ENCODE measurements around the gene SART3.
"Not testable (repeated sequence)": the region's sequence is repeated elsewhere in the genome, so short reads cannot be mapped to it uniquely, and the experiment has no call there.

SART3 gene

DNA sequence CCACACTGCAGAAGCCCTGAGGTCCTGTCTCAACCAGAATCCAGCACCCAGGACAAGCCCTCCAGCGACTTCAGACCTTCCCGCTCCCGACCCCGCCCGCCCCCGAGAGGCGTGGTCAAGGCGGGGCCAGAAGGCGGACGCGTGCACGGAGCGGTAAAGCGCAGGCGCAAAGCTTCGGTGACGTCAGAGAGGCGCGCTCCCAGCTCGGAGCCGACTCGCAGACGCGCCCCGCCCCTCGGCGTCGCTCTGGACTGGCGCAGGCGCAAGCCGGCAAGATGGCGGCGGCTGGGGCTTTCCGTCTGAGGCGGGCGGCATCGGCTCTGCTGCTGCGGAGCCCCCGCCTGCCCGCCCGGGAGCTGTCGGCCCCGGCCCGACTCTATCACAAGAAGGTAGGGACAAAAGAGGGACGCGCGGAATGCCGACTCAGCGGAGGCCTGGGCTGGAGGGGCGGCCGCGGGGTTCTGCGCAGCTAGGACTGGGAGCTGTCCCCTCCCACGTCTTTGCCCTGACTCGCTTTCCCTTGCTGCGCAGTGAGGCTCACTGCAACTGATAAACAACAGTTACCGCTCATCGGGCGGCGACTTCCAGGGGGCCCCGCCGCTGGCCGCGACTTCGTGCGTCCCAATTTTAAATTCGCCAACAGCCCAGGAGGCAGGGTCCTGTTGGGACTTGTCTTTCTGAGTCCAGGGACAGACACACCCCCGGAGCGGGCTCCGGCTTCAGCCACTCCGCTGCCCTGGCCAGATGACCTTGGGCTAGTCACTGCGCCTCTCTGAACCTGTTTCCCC lies 1.6 kb upstream of the SART3 start, which contains the start of gene ISCU:
ISCU (plus strand) TSS at position 249 of the 788 bp plus-strand sequence; CDS start at position 276, 27 bp downstream.
- peak; percentile 98 for DNase-seq (ENCODE audit: low spot score)

- no peak for DNase-seq (ENCODE audit: low spot score)
Observed at GRCh38 chr12:108561852-108562347, 927 bp upstream of the SART3 start.

DNA sequence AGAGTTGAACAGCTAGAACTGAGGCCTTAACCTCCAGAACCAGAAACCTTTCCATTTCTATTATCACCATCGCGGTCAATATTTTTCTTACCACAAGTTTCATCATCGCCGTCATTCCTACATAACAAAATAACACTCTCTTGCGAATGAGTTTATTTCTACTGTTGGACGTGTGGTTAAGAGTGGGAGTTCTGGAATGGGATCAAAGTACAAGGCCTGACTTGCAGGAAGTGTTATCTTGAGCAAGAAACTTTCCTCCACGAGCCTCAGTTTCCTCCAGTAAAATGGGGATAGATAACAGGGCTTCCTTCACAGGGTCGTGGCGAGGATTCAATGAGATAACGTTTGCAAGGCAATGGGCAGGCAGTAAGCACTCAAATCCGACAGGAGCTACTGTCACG lies 652 bp downstream of the SART3 start:
- no peak for DNase-seq (ENCODE audit: low spot score)

DNA sequence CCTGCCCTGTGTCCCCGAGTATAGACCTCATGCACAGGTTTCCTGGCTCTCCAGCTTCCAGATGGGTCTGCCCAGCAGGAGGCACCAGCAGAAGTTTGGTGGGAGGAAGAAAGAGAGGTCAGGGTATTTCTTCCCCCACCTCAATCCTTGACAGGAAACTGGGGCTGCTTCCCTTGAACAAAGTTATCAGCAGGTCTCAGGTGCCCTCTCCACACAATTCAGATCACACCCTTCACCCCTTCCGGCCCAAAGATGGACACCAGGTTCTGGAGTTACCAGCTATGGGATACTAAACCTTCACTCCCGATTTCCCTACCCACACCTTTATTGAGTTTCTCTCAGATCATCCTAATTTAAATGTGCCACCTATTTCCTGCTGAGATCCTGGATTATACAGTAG lies 1.2 kb downstream of the SART3 start:
- no peak for DNase-seq (ENCODE audit: low spot score)

DNA sequence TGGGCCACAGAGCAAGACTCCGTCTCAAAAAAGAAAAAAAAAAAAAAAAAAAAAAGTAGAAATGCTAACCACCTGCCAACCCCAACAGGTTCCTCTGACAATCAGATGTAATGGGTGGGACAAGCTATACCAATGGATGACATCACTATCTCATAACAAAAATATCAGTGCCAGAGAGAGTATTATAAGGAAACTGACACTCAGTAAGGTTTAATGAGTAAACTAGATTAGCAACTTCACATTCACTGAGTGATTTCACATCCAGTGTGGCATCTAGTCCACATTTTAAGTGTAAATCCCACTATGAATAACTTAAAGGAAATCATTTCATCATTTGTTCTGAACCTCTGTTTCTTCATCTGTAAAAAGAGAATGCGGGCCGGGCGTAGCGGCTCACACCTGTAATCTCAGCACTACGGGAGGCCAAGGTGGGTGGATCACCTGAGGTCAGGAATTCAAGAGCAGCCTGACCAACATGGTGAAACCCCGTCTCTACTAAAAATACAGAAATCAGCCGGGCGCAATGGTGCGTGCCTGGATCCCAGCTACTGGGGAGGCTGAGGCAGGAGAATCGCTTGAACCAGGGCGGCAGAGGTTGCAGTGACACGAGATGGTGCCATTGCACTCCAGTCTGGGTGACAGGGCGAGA lies 1.8 kb downstream of the SART3 start:
- DNase-seq (ENCODE audit: low spot score) = no peak

DNA sequence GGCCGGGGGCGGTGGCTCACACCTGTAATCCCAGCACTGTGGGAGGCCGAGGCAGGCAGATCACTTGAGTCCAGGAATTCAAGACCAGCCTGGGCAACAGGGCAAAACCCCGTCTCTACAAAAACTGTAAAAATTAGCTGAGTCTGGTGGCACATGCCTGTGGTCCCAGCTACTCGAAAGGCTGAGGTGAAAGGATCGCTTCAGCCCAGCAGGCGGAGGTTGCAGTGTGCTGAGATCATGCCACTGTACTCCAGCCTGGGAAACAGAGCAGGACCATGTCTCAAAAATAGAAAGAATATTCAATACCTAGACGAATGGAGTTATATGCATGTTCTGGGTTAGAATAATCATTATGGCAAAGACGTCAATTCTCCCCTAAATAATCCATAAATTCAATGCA lies 5.6 kb downstream of the SART3 start:
- not testable (repeated sequence) for DNase-seq (ENCODE audit: low spot score)

- no peak for DNase-seq (ENCODE audit: low spot score)
Observed at GRCh38 chr12:108553799-108554198, 7.2 kb downstream of the SART3 start.

- DNase-seq (ENCODE audit: low spot score) = no peak
Observed at GRCh38 chr12:108551535-108551934, 9.4 kb downstream of the SART3 start.

DNA sequence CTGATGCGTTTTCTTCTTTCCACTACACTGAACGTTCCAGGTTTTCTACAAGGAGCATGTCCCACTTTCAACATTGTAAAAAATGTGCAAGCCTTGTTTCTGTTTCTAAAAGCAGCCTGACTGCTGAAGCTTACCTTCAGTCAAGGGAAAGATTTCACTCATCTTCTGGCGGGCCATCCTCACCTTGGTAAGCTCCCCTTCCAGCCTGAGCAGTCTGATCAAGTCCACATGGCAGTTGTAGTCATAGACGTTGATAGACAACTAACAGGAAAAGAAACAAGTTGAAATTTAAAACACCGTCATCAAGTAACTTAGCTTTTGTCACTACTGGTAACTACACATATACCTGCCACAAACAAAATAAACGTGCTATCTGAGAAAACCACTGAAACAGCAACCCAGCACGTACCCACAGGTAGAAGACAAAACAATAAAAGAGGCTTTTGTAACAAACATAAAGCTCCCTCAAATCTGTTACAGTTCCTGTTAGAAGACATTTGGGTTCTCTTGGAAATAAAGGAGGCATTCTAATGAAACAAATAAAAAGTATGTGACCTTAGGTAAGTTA lies 11.9 kb downstream of the SART3 start:
- no peak for DNase-seq (ENCODE audit: low spot score)

GRCh38 chr12:108547686-108548085 lies 13.3 kb downstream of the SART3 start:
- no peak for DNase-seq (ENCODE audit: low spot score)

DNA sequence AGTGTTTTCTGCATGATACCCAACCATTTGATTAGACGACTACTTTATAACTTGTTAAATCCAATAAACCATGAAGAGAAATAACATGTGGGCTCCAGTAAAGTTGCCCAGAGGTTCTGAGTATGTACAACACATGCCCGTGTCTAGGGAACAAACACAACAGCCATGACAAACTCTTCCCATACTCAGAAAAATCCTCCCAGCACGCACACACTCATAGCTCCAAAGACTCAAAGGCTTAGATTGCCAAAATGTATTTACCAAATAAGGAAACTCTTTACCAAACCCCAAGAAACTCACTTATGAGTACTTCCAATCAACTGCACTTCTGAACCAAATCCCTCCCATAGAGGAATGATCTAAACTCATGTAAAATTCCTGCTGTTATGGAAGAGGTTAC lies 17.3 kb downstream of the SART3 start:
- DNase-seq (ENCODE audit: low spot score) = no peak

- no peak for DNase-seq (ENCODE audit: low spot score)
Observed at GRCh38 chr12:108542320-108542719, 18.7 kb downstream of the SART3 start.

- no peak for DNase-seq (ENCODE audit: low spot score)
Observed at GRCh38 chr12:108538616-108539195, 22.3 kb downstream of the SART3 start.

DNA sequence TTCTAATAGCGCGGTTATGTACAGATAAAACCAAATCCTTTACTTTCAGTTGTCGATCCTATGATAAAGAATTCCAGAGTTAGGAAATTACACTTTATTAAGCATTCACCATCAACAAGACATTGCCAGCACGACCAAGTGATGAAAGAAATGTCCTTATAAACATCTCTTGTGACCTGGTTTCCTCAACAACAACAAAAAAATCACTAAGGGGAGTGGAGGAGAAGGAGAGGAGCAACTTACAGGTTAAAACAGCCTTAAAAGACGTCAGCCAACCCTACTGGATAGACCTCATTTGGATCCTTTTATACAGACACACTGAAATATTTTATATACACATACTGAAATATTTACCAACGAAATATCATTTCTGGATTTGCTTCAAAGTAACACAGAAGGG lies 22.8 kb downstream of the SART3 start:
- DNase-seq (ENCODE audit: low spot score) = no peak

- DNase-seq (ENCODE audit: low spot score) = no peak
Observed at GRCh38 chr12:108531929-108532848, 28.8 kb downstream of the SART3 start.

- no peak for DNase-seq (ENCODE audit: low spot score)
Observed at GRCh38 chr12:108530161-108530560, 30.8 kb downstream of the SART3 start.

DNA sequence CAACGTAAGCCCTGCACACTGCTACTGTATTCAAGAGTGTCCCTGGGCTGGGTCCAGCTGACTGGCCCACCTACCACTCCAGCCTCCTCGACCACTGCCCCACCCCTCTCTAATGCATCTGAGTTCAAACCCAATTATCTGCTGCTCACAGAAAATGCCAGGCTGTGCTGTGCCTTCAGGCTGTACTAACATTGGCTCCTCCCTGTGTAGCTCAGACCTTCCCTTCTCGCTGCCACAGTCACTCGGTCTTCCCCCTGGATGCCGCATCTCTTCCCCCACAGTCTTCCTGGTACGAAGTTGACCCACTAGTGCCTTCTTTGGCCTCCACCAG lies 33.8 kb downstream of the SART3 start:
- DNase-seq (ENCODE audit: low spot score) = no peak

GRCh38 chr12:108526482-108527165 lies 34.3 kb downstream of the SART3 start:
- no peak for DNase-seq (ENCODE audit: low spot score)

DNA sequence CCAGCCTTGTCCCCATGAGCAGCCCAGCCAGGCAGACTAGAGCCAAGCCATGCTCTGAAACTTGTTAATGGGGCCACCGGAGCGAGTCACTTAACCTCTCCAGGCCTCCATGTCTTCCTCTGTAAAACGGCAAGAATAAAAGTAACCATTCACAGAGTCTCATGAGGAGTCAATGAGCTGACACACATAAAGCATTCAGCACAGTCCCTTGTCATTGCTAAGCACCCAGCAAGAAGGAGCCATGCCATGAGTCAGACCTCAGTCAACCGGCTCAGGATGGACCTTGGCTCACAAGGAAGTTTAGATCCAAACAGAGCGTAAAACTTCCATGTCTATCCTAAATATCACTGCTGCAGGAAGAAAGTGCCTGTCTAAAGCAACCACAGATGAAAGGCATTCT lies 35.3 kb downstream of the SART3 start:
- DNase-seq (ENCODE audit: low spot score) = no peak

GRCh38 chr12:108523365-108523764 lies 37.6 kb downstream of the SART3 start:
- no peak for DNase-seq (ENCODE audit: low spot score)

GRCh38 chr12:108519558-108519957 lies 41.4 kb downstream of the SART3 start:
- DNase-seq (ENCODE audit: low spot score) = no peak
